TTC549 (cell line): ENCODE results near the gene CTBP2.
"Not testable (repeated sequence)": the region's sequence is repeated elsewhere in the genome, so short reads cannot be mapped to it uniquely, and the experiment has no call there.

Experiments used
- FAIRE-seq: peaks from 2 replicates; lab custom pipeline; 2012; peaks lifted over from hg19 to GRCh38; lab: Jason Lieb, UNC

Gene CTBP2

DNA sequence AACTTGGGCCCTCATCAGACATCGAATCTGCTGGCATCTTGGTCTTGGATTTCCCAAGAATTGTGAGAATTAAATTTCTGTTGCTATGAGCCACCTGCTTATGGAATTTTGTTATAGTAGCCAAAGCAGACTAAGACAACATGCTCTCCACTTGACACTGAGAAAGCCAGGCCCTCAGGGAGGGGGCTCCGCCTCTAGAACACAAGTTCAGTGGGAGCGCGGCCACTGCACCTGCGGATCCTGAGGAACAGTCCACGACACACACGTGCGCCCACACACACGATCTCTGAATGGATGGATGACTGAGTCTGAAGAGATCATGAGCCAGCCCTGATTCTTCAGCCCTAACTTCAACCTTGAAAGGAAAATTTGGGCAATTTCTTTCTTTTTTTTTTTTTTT, 73.7 kb downstream of the CTBP2 start:
- no peak for FAIRE-seq

DNA sequence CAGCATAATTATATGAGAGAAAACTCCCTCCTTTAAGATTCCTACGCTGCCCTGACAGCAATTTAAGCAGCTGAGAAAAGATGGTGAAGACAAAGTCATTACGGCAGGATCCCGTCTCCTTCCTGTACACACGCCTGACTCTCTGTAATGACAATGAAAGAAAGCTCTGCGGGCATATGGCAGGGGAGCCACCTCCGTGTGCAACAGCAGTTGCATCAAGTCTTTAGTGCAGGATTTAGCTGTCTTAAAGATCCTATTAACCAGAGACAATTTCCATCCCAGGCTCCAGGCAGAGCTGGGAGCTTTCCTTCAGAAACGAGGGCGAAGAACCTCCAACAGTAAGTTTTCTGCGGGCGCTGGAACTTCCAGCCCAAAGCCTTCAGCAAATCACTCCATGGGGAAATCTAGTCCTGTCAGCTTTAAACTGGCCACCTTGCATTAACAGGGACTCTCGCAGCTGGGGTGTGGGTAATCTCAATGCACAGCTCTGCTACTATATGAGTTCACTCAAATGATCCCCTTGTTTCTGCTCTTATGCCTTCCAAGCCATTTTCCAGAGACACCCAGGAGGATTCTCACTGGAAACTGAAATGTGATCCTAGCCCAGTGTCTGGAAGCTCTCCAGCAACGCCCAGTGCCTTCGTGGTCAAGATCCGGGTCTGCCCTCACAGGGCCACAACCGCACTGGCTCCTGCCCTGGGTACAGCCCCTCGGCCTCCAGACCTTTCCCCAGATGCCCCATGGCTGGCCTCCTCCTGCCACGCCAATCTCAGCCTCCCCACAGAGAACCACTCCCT, 74.9 kb downstream of the CTBP2 start:
- no peak for FAIRE-seq

DNA sequence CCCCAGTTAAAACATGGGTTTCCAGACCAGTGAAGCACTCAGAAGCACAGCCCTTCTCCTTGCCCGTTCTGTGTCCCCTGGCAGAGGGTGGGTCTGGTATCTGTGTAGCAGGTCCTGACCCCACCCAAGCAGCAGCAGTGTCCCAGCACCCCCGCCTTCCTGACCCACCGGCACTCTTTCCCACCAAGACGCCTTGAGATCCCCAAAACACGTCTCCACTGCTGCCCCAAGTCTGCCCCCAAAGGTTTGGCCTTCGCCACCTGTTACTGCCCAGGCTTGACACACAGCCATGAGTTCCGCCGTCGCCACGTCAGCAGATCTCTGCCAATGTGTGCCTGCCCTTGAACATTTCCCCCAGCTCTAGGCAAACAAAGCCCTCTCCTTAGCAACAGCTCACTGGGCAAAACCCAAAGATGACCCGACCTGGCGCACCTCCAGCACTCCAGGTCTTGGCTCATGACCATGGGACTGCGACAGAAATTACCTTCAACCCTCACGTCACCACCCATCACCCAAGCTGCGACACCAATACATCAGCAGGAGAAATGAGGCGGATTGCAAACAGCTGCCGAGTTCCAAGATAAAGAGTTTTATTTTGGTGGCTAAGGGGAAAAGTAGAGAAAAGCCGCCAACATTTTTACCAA, 75.6 kb downstream of the CTBP2 start:
- FAIRE-seq: no peak

GRCh38 chr10:125084191-125084613, 76.2 kb downstream of the CTBP2 start:
- no peak for FAIRE-seq

- no peak for FAIRE-seq
Measured at GRCh38 chr10:125083576-125083920, 76.8 kb downstream of the CTBP2 start.

DNA sequence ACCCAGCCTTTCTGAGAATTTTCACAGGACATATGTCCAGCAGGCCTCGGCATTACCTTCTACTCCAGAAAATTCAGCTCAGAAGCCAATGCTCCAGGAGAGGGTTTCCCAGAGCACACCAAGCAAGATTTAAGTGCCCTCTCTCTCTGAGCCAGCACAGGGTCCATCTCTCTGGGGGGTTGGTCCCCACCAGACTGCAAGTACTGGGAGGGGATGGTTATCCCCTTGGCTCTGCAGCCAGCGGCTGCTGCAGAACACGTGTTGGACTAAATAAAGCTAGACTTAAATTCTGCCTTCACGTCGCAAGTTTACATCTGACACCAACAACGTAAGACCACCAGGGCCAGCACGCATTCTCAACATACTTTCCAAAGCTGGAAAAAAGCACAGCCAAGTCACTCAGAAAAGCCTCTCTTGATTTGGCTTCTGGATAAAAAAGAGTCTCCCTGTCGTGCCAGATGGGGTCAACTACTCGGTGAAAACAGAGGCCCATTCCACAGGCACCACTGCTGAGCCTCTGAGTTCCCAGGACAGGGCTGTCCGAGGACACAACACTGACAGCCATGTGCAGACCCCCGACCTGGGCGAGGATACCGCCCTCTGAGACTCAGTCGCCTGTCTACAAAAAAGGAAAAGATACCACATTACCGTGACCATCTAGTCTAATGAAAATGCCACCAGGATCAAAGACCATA, 77.3 kb downstream of the CTBP2 start:
- FAIRE-seq: no peak

GRCh38 chr10:125082471-125082870, 77.9 kb downstream of the CTBP2 start:
- not testable (repeated sequence) for FAIRE-seq

DNA sequence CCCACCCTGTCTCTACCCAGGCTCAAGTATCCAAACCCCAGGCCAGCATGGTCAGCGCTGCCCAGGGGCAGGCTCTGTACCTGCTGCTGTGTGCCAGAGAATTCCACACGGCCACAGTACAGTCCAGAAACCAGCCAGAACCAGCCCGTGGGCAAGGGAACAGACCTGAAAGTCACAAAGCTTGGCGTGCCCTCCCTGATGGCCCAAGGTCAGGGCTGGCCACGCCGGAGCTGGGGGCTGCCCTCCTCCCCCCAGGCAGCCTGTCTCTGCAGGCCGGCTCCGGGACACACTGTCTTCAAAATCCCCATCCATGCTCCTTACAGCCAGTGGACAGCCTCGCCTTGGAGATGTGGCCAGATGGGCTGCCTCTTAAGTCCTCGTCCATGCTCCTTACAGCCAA, 78.4 kb downstream of the CTBP2 start:
- no peak for FAIRE-seq

DNA sequence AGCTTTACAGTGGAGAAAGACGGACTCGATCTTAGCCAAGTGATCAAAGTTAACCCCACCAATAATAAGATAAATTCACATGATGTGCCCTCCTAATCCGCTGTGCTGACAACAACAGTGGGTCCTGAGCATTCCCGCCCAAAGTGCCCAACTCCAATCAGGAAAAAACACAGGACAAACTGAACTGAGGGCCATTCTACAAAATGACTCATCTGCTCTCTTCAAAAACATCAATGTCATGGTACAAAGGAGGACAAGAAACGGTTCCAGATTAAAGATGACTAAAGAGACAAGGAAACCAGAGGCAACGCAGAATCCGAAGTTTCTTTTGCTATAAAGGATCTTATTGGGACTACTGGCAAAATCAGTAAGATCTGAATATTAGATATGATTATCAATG, 79.4 kb downstream of the CTBP2 start:
- no peak for FAIRE-seq

DNA sequence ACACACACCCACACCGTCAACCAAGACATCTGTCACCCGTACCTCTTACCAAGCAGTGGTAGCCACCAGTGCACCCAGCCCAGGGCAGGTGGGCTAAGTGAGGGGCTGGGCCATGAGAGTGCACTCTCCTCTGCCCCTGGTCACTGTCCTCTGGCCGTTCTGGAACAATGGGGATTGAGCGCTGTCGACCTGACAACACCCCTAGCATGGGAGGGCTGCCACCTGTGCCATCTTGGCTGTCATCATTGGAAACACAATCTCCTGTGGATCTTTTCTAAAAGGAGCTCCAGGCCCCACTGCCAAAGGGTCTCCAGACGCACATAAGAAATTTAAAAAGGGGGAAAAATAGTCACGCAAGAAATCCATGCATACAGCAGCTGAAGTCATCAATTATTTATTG, 80.1 kb downstream of the CTBP2 start:
- FAIRE-seq: no peak

- no peak for FAIRE-seq
Measured at GRCh38 chr10:125079091-125079600, 81.2 kb downstream of the CTBP2 start.

- no peak for FAIRE-seq
Measured at GRCh38 chr10:125076891-125077541, 83.3 kb downstream of the CTBP2 start.

- no peak for FAIRE-seq
Measured at GRCh38 chr10:125076121-125076825, 84.1 kb downstream of the CTBP2 start.

- FAIRE-seq: no peak
Measured at GRCh38 chr10:125073996-125074395, 86.4 kb downstream of the CTBP2 start.

DNA sequence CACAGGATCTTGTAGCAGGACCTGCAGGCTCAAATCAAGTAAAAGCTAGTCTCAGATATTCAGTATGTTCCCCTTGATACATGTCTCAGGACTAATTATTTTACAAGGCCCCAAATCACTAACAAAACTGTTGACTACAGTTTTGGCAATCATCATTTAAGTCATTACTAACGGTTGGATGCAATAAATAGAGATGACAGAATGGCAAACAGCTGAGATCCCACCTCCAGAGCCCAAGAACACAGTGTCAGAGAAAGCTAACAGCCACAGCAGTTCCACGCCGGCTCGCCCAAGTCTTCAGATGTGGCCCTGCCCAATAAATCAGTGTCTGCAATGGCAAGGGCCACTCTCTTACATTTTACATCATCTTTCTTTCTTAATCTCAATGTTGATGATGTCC, 87.6 kb downstream of the CTBP2 start:
- FAIRE-seq: no peak

DNA sequence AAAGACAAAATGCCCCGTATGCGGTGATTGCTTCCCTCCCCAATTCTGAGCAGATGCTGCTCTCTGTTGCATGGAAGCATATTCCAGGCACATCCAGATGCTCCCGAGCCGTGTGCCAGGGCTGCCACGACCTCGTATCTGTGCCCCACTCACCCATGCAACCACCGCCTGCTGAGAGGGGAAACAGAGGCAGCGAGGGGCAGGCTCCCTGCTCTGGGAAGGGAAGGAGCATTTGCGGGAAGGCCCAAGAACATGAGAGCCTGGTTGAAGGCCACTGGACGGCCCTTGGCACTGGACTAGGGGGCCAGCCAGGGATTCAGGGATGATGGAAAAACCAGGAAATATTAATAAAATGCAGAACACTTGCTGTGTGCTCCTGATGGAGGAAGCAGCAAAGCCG, 89.4 kb downstream of the CTBP2 start:
- no peak for FAIRE-seq

GRCh38 chr10:125068406-125068805, 92.0 kb downstream of the CTBP2 start:
- FAIRE-seq: no peak

GRCh38 chr10:125067764-125068163, 92.6 kb downstream of the CTBP2 start:
- no peak for FAIRE-seq

DNA sequence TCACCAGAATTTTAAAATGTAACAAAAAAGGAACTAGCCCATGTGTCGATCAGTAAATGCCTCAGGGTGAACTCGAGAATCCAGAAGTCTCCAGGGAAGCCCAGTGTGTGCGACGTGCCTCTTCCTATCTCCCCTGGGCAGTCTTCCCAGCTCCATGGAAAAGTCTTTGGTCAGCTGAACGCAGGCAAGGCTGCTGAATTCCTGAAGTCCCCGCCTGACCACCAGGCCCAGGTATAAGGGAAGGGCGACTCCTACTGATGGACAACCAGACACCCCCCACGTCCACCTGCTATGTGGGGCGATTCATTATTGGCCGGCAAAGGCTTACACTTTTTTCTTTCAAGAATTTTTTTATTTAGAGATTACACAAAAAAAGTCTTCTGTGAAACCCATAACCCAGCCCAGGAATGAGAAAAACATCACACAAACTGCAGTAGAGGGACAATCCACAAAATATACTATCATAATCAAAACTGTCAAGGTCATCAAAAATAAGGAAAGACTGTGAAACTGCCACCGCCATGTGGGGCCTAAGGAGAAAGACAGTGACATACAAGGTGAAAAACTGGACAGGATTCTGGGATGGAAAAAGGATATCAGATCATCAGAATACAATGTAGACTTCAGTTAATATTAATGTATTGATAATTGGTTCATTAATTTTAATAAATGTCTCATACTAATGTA, 93.5 kb downstream of the CTBP2 start:
- no peak for FAIRE-seq

- no peak for FAIRE-seq
Measured at GRCh38 chr10:125064681-125065492, 95.5 kb downstream of the CTBP2 start.
